ENCODE results near the gene C1orf174.

- TF ChIP-seq EZH2 (IDR thresholded peaks at IDR 0.05; ENCODE audit: low read depth) (no peak), CTCF (conservative IDR thresholded peaks at IDR 0.05) (no peak)
Measured at GRCh38 chr1:3852711-3853485, 47.2 kb downstream of the C1orf174 start.

Data from PC-9 (cell line).